Left lobe of liver (tissue), 2 donors: ENCODE measurements around the gene SEPSECS. TPM values are rescaled to one million over a fixed set of nuclear protein-coding genes. Genes with fewer than 3 reads are reported as not detected.

ENCODE experiments used
- ATAC-seq: fragments of 200-7000 bp; cut with Tn5 transposase; one replicate; pipeline ENCODE4 v1.9.1; 2020; ENCODE audit warnings: mild to moderate bottlenecking, moderate library complexity
- DNase-seq: peaks from one replicate; pipeline ENCODE4 v3.0.0-alpha.2; 2020; ENCODE audit warnings: low spot score
- total RNA-seq: library from RNA; stranded (reverse); gene quantifications from one replicate; pipeline ENCODE4 v1.2.1, GENCODE V29; 2021
- donor health status: DM: no; HTN: no; CAD: no; lungs with moderate emphysema.
- donor health status: DM: no; HTN: yes; CAD: no.

The SEPSECS gene
- total RNA-seq, 1 donor from 2014 or later: 24.9 TPM

DNA sequence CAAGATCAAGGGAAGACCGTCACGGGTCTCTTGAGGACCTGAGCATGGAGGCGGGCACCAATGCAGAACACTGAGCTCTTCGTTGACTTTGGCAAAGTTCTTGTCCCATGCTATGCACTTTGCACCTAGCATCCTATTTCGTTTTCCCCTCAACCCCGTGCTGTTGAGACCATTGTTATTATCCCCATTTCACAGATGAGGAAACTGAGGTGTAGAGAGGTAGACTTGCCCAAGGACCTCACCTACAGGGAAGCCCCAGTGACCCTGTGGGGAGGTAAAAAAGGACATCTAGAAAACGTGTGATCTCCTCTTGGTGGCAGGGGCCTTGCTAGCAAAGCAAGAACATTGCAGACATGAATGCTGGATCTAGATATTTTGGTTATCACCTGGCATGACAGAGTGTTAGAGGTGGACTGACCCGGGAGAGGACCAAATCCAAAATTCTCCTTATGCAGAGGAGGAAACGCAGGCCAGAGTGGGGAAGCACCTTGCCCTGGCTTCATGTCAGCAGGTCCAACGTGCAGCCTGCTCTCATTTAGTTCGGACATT is 48.5 kb downstream of the SEPSECS start:
- DNase-seq: no peak
- no peak for ATAC-seq

DNA sequence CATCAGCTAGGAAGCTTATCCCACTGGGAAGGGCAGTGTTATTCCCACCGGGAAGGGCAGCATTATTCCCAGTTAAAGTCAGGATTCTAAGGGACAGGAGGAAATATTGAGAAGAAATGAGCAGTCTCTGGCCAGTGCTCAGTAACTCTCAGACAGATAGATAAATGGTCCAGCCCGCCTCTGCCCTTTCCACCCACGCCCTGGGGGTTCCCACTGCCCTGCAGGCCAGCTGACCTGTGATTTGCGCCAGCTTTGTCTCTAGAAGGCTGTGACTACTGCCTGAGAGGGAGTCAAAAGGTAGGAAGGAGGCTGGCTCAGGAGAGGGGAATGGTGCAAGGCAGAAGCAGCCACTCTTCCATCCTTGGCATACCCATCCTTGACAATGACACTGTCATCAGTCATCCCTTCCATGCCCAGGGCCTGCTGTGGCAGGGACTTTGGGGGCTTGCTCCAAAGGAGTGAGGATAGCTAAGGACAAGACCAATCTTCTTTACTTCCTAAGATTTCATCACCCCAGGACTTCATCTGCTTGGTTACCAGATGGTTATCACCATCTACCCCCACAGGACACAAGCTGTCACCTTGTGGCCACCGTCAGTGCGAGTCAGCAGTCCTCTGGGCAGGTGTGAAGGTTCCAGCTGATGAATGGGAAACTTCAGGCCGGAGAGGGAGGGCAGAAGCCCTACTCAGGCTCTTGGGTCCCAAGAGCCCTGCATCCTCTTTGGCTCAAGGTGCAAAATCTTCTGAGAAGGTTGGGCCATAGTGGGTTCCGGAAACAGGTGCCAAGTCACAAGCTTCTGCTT is 49.5 kb downstream of the SEPSECS start:
- no peak for DNase-seq
- ATAC-seq: no peak

DNA sequence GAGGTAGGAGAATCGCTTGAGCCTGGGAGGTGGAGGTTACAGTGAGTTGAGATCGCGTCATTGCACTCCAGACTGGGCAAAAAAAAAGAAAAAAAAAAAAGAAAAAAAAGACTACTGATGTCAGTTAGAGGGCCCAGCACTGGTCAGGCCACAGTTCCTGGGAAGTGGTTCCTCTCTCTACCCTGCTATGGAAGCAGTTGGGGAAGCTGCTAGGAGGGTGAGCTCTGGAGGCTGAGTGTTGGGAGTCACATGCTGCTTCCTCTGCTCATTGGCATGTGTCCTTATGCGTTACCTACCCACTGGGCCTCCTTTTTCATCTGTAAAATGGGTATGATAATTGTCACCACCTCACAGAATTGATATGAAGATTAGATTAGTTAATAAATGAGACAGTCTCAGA is 50.7 kb downstream of the SEPSECS start:
- no peak for ATAC-seq
- DNase-seq: no peak

DNA sequence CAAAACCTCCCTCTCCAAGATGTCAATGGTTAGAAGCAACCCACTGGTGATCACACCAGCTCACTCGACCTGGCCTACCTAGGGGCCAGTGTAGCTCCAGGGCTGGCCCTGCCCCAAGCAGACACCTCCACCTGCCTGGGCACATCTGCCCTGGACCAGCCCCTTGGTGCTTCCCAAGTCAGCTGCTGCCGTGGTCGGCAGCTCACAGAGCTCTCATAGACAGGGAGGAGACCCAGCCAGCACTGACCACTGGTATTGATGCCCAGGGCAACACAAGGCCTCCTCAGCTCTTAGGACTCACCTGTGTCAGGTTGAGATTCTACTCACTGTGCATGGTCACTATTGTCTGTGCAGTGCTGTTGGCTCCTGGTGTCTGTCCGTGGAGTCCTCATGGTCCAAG is 51.7 kb downstream of the SEPSECS start:
- ATAC-seq (no peak), DNase-seq (no peak)

GRCh38 chr4:25107827-25108516 is 52.3 kb downstream of the SEPSECS start:
- ATAC-seq (no peak), DNase-seq (no peak)

DNA sequence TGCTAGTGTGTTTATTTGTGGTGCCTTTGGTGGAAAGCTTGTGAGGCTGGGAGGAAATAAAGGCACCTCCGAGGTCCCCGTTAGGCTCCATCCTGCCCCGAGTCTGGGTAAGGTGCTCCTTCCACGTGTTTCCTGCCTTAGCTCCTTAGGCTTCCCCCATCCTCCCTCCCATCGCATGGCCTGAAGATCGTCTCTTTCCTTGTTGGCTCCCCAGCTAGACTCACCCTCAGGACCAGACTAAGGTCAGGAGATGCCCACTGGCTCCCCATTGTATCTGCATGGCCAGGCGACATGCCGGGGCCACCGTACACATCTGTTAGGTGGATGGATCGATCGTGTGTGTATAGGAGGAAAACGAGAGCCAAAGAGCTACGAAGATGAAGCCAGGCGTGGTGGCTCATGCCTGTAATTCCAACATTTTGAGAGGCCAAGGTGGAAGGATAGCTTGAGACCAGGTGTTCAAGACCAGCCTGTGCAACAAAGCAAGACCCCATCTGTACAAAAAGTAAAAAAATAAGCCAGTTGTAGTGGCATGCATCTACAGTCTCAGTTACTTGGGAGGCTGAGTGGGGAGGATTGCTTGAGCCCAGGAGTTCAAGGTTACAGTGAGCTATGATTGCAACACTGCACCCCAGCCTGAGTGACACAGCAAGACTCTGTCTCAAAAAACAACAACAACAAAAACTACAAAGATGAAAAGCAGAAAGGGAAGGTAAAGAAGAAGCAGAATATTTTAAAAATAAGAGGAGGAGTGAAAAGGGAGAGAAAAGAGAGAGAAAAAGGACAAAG is 53.7 kb downstream of the SEPSECS start:
- no peak for DNase-seq
- no peak for ATAC-seq

GRCh38 chr4:25104591-25104990 is 55.7 kb downstream of the SEPSECS start:
- DNase-seq: no peak
- ATAC-seq: no peak

GRCh38 chr4:25103418-25103817 is 56.8 kb downstream of the SEPSECS start:
- DNase-seq: no peak
- no peak for ATAC-seq

- DNase-seq (no peak), ATAC-seq (no peak)
Observed at GRCh38 chr4:25101836-25102235, 58.4 kb downstream of the SEPSECS start.

DNA sequence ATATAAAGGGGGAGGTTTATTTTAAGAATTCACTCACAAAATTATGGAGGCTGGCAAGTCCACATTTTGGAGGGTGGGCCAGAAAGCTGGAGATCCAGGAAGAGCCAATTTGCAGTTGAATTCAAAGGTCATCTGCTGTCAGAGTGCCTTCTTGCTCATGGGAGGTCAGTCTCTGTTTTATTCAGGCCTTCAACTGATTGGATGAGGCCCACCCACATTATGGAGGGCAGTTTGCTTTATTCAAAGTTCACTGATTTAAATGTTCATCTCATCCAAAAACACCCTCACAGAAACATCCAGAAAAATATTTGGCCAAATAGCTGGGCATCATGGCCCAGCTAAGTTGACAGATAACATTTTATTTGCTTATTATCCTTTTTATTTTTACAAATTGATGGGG is 59.5 kb downstream of the SEPSECS start:
- ATAC-seq (no peak), DNase-seq (no peak)

- no peak for DNase-seq
Observed at GRCh38 chr4:25100021-25100555, 60.2 kb downstream of the SEPSECS start.

DNA sequence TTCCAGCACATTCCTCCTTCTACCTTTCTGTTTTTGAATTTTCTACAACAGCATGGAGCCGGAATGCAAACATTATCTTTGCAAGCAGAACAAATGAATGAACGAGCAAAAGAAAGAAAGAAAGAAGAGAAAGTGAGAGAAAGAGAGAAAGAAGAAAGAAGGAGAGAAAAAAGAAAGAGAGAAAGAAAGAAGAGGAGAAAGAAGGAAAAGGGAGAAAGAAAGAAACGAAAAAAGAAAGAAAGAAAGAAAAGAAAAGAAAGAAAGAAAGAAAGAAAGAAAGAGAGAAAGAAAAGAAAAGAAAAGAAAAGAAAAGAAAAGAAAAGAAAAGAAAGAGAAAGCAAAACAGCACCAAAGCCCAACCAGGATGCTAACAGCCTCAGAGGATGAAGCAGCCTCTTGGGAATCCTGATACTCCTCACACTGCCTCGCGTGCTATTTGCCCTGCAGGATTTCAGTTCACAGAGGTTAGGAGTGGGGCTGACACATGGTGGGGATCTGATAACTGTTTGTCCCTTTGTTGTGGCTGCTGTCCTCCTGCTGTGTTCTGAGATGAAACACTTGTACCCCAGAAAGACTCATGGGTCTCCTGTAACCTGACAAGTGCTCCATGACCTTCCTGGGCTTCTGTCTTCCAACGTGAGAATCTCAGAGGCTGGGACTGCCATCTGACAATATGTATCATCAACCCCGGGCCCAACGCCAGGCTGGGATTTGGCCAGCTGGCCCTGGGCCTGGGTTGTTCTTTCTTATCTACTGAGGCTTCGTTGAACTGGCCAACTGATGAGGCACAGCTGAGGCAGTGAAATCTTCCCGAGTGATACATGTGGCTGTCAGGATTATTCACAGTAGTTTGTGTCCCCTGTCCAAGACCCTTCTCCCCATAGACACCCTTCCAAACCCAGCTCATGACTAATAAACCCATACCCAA is 61.0 kb downstream of the SEPSECS start:
- DNase-seq: peak; percentile 64
- peak; percentile 81 for ATAC-seq

More at GRCh38 chr4:25100021-25100555, 60.2 kb downstream of the SEPSECS start:
- no peak for ATAC-seq

DNA sequence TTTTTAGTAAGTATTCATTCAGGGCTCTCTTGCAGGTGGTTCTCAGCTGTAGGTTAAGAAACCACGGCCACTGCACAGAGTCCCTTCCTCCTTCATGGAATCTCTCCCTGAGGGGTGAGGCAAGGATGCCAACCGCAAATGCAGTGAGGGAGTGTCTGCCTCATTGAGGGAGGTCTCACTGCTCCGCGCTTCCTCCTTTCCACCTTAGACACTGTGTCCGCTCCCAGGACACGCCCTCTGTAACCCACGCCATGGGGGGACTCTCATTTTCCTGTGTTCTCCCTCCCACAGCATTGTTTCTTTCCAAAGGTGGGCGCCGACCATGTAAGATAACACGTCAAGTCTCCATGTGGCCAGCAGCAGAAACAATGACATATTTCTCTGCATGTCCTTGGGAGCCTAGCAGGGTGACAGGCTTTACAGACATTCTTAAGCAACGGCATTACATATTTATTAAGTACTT is 63.2 kb downstream of the SEPSECS start:
- ATAC-seq (no peak), DNase-seq (no peak)

DNA sequence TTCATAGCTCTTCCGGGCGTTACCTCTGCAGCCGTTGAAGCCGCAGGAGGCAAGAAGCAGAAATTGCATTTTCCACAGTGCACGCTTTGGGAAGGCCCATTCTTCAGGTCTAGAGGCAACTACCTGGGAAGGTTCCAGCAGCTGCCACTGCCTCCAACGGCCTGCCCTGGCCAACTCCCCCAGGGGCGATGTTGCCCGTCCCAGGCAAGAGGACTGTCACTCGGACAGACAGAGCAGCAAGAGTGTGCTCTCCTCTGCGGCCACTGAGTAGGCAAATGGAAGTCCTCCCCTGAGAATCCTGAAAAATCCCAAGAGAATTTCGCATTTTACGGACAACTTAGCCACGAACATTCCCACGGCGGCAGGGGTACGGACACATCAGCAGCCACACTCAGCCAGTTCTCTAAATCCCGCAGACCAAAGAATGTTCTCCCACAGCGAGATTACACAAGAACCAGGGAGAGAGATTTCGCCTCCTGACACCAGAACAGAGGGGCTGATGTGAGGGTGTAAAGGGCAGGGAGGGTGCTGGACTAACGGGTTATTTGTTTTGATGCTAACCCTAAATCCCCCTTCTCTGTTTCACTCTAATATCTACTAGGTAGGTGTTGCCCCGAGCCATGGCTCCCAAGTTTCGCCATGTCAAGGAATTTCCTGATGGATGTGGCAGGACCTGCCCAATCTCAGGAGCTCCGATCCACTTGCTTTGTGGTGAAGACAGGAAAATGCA is 63.8 kb downstream of the SEPSECS start:
- ATAC-seq: no peak
- DNase-seq: no peak

GRCh38 chr4:25095837-25096236 is 64.4 kb downstream of the SEPSECS start:
- ATAC-seq (no peak), DNase-seq (no peak)

GRCh38 chr4:25092139-25092538 is 68.1 kb downstream of the SEPSECS start:
- DNase-seq (no peak), ATAC-seq (no peak)

DNA sequence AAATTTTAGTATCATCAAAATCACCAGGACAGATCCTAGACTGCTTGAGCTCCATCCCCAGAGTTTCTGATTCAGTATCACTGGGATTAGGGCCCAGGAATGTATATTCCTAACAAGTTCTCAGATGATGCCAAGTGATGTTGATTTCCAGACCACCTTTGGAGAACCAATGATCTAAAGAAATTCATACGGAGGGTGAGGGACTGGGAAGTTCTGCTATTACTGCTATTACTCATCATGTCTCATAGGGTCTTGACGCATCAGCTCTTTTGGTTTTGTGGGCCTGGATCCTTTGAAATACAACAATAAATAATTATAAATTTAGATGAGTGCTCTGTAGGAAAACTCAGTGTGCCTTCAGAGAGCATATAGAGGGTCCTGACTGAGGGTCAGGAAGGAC is 69.7 kb downstream of the SEPSECS start:
- no peak for ATAC-seq
- DNase-seq: no peak

DNA sequence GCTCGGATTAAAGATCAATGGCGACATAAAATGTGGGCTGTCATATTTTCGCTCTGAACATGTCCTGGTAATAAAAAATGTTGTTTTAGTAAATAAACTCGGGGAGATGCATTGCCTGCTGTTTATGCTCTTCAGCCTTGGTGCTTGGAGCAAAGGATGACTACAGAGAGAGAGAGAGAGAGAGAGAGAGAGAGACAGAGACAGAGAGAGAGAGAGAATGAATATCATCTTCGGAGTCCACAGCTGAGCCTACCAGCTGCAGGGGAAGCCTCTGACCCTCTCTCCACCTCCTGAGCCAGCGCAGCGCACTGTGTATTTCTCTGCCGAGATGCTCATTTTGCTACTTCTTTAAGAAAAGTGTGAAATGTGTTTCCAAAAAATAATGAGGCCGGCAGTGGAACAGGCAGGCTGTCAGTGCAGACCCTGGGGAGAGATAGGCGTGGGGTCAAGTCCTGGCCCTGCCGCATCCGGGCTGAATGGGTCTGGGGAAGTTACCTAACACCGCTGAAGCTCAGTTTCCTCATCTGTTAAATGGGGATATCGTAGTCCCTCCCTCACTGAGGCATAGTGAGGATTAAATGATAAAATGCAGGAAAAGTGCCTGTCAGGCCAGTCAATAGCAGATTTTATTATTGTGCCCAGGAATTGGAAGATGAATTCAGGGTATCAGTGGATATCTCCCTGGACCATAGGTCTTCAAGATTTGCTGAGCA is 71.0 kb downstream of the SEPSECS start:
- no peak for DNase-seq
- no peak for ATAC-seq
